Stimulated activated CD4-positive, alpha-beta T cell treated with anti-CD3 and anti-CD28 coated beads, TNF-alpha, amount 100 ng/mL, for 48 hours (primary cell): Measurements from ENCODE around the gene RFTN2.

Experiments
- DNase-seq, 3 donors: peaks; one replicate each; pipeline ENCODE4 v3.0.0-alpha.2; 2020; ENCODE audit warnings: low read depth in 3 of 3

The RFTN2 gene

DNA sequence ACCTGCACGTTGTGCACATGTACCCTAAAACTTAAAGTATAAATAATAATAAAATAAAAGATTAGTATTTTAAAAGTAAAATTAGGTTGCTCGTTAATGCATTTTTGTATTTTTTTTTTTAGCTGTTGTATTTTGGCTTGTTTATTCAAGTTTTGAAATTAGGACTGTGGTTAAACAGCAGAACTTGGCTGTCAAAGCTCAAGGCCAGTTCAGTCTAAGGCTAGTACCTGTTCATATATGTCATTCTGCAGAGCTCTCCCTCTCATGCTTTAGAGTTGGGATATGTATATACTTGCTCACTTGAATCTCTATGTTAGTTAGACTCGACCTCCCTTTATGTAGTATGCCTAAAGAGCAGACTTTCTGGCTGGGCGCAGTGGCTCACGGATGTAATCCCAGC lies 126.8 kb downstream of the RFTN2 start:
- DNase-seq: no peak

- no peak for DNase-seq
Observed at GRCh38 chr2:197547163-197547900, 128.1 kb downstream of the RFTN2 start.

DNA sequence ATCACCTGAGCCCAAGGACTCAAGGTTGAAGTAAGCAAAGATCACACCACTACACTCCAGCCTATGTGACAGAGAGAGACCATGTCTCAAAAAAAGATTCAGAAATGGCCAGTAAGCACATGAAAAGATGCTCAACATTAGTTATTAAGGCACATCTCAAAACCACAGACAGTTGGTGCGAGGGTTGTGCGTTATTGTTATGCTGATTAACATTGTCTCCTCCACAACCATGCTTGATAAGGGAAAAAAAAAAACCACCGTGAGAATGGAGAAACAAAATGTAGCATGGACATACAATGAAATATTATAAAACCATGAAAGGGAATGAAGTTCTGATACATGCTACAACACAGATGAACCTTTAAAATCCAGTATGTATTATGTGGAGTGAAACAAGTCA lies 132.2 kb downstream of the RFTN2 start:
- no peak for DNase-seq

DNA sequence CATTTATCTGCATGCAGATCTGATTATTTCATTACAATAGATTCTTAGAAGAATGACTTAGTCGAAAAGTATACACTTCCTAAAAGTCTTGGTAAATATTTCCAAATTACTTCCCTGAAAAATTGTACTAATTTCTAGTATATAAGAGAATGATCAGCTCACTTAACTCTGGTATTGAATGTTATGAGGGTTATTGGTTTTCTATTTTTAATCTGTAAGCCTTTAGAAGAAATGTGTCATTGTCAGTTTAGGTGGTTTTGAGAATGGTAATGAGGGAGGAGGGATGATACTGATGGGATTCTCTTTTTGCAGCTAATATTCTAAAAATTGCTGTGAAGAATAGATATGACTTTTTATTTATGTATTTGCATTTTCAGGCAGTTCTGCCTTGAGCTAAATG lies 135.7 kb downstream of the RFTN2 start:
- no peak for DNase-seq

- DNase-seq: no peak
Observed at GRCh38 chr2:197538412-197538811, 137.0 kb downstream of the RFTN2 start.
